Dedifferentiated amniotic fluid mesenchymal stem cell (primary cell): ENCODE results near the gene PLA2G4F.

Experiments used
- DNase-seq: peaks from one replicate; pipeline ENCODE4 v3.0.0-alpha.2; 2016; ENCODE audit errors: extremely low spot score

PLA2G4F gene

GRCh38 chr15:42163947-42164550 lies 7.6 kb upstream of the PLA2G4F start:
- DNase-seq: no peak

- no peak for DNase-seq
Observed at GRCh38 chr15:42163291-42163690, 6.9 kb upstream of the PLA2G4F start.

DNA sequence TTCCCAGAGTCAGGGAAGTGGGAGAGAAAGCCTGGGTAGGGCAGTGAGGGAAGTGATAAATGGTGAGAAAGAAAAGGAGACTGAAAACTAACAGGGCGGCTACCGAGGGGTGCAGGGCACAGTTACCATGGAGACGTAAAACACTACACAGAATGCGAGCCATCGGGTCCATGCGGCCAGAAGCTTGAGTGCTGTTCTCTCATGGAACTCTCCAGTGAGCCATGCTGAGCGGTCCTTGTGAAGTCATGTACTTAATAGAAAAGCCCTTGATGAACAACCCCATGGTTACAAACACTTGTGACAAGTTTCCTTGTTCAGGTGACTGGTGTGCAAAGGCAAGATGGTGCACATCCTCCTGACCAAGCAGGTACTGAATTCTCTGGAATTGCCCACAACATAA lies 3.7 kb upstream of the PLA2G4F start:
- no peak for DNase-seq

- no peak for DNase-seq
Observed at GRCh38 chr15:42159381-42160015, 3.1 kb upstream of the PLA2G4F start.

DNA sequence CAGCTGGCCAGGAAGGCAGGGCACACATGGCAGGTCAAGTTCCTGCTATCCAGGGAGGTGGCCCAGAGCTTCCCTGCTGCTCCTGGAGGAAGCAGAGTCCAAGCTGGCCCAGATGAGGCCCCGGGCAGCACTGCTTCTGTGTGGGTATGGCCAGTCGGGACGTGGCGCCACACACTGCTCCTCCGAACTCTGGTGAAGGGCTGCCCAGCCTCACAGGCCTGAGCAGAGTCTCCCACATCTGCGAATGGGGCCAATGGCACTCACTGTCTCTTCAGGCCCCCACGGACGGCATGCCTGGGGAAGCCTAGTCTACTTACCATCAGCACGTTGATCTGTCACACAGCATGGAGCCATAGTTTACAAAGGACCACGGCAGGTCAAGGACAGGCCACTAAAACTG lies 2.5 kb upstream of the PLA2G4F start:
- DNase-seq: no peak

- no peak for DNase-seq
Observed at GRCh38 chr15:42157981-42158765, 1.7 kb upstream of the PLA2G4F start.

- no peak for DNase-seq
Observed at GRCh38 chr15:42157381-42157780, 945 bp upstream of the PLA2G4F start.

DNA sequence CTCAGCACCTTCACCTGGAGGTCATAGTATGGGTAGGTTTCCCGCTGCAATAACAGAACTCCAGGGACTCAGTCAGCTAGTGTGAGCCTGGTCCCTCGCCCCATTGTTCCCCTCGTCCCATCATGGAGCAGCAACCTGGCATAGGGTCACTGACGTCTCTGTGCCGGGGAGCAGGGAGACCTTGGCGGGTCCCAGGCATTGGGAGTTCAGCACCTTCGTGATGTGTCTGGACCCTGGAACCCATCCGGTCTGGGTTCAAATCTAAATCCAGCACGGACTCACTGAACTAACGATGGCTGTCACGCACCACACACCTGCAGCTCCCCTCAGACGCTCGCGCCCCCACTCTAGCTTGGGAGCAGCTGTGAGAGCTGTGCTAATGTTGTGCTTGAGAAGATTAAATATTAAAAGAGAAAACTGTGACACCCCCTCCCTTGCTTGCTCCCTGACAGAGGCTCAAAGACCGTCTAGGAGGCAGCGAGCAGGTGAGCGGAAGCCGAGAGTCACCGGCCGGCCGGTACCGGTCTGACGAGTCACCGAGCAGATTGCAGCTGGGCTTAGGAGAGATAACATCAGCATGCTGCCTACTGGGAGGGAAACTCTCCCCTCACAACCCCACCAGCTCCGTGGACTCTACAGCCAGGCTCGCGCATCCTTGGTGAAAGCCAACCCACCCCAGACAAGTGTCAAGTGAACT lies 742 bp downstream of the PLA2G4F start:
- no peak for DNase-seq

GRCh38 chr15:42154956-42155355 lies 1.5 kb downstream of the PLA2G4F start:
- DNase-seq: no peak

DNA sequence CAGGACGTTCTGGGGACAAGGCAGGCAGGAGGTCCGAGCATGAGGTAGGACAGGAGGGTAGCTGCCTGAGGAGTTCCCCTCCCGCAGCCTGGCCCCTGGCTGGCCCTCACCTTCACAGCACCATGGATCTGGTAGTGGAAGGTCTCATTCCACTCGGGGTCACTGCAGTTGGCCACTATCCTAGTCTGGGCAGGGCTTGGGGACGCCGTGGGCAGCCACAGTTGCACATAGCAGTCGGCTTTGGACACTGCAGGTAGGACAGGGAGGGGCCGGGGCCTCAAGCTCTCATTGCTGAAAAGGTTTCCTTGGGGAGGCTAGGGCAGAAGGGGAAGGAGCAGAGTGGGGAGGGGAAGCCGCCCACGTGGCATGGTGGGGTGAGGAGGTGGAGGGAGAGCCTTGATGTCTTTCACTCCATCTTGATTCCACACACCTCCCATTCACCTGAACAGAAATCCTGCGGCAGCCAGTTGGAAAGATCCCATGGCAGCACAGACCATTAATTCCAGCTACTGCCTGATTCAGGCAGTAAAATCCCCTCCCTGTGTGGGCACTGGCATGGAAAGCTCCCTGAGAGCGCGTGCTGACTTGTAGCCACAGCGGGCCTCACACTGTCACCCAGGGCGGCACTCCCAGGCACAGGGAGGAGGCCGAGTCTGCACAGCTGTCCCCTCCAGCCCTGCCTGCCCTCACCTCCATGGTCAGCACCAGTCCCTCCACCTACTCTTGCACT lies 2.1 kb downstream of the PLA2G4F start:
- DNase-seq: no peak

- DNase-seq: no peak
Observed at GRCh38 chr15:42153874-42154211, 2.6 kb downstream of the PLA2G4F start.

DNA sequence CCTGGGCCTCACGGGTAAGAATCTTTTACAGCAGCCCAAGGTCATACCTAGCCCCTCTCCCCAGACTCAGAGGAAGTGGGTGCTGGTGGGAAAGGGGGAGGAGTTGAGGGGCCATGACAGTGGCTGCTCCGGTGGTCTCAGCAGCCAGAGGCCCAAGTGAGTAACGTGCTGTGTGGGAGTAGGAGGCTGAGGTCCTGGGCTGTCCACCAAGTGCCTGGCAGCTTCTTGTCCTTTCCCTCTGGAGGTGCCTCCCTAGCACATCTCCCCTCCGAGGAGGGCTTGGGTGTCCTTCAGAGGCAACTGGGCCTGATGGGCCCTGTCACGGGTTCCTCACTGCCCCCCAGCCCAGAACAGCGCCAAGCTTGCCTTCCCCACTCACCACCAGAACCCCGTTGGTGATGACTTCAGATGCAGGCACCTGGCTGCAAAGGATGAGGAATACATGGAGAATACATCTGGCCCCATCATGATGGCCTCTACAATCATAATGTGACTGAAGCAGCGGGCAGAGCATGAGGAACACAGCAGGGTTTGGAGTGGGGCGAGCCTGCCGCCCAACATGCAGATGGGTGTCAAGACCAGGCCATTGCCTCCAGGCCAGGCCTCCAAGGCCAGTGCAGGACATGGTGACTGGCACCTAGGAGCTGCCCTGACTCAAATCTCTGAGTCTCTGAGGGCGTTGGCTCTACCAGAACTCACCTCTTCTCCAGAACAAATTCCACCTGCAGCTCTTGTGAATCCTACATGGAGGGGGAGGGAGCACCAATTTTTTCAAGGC lies 3.3 kb downstream of the PLA2G4F start:
- no peak for DNase-seq

DNA sequence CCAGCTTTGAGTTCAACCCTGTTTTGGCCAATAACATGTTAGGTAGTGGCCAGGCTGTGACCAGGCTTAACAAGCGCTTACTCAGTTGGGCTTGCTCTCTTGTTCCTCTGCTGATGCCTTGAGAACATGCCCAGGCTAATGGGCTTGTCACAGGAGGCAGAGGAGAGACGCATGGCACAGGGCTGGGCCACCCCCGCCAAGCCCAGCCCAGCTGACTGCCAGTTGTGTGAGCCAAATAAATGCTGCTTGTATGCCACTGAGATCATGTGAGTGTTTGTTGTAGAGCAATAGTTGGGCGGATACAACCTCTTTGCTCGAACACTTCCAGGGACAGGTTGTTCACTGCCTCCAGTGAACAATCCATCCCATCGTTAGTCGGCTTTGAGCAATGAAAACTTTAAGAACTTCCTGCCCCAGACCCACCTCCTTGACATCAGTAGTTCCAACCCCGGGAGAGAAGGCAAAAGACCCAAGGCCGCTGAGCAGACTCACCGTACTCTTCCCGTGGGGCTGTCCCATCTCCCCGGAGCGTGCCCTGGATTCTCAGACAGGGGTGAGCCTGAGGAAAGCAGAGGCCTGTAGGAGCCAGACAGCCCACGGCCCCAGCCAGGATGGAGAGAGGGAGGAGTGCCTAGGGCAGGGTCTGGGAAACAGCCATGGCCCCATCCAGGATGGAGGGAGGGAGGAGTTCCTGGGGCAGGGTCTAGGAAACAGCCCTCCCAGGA lies 4.1 kb downstream of the PLA2G4F start:
- no peak for DNase-seq

DNA sequence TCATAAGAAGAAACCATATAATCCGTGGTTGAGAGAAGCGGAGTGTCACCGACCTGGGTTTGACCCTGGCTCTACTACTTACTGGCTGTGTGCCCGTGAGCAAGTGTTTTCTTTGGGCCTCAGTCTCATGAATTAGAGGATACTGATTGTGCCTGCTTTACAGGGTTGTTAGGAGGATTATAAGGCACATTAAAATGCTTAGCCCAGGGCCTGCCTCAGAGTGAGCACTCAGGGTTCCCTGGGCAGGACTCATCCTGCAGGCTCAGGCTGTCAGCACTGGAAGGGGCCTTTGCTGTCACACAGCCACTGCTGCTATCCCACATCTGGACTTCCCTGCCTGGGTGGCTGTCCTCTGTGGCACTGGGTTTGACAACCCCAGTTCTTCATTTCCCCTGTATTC lies 4.7 kb downstream of the PLA2G4F start:
- no peak for DNase-seq

GRCh38 chr15:42151141-42151561 lies 5.3 kb downstream of the PLA2G4F start:
- no peak for DNase-seq

GRCh38 chr15:42150219-42150970 lies 6.0 kb downstream of the PLA2G4F start:
- no peak for DNase-seq

DNA sequence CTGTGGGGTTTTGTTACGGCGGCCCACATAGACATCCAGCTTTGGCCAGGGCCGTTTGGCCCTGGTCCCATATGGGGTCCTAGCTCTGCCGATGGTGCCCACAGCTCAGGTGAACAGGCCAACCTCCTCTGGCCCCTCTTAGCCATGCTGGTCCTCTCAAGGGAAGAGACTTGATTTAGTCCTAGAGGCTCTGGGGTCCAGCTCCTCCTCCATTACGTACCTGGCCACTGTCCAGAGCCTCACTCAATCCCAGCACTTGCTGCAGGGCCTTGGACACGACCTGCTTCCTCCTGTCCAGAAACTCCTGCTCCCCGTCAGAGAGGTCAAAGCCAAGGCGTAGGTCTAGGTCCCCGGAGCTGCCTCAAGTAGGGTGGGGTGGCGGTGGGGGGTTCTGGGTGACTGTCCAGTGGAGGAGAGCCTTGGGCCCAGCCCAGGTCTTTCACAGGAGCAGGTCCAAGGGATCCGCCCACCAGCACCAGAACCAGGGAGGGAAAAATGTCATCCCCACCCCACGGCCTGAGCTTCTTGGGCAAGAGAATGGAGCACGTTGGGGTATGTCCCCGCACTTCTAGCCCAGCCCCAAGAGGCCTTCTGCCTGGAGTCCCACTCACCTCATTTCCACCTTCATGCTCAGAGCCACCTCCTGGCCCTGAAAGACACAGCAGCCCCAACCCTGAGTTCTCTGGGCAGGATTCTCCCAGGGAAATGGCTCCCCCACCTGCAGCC lies 6.8 kb downstream of the PLA2G4F start:
- no peak for DNase-seq

GRCh38 chr15:42148808-42149492 lies 7.5 kb downstream of the PLA2G4F start:
- DNase-seq: no peak

DNA sequence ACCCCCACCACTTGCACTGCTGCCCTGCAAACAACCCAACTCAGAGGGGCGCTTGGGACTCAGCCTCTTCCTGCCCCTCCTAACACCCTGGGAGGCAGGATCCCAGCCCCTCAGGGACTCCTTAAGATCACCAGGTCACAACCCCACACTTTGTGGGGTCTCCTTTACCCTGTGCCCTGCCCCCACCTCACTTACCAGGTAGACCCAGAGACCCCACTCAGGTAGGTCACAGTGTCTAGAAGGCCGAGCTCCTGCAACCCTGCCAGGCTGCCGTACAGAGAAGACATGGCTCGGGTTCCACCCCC lies 9.1 kb downstream of the PLA2G4F start:
- no peak for DNase-seq
